IPS-NIHi7 (cell line): Measurements from ENCODE around the gene PAPPA2.

Experiments used
- DNase-seq: peaks from one replicate; pipeline ENCODE4 v3.0.0; 2012; ENCODE audit warnings: mixed read lengths; ENCODE audit errors: extremely low spot score

PAPPA2 gene

GRCh38 chr1:176802316-176802715 is 339.3 kb downstream of the PAPPA2 start:
- DNase-seq = no peak

GRCh38 chr1:176803042-176803441 is 340.1 kb downstream of the PAPPA2 start:
- no peak for DNase-seq

- no peak for DNase-seq
Observed at GRCh38 chr1:176803596-176803995, 340.6 kb downstream of the PAPPA2 start.

GRCh38 chr1:176809292-176809691 is 346.3 kb downstream of the PAPPA2 start:
- no peak for DNase-seq

GRCh38 chr1:176811511-176812288 is 348.7 kb downstream of the PAPPA2 start:
- no peak for DNase-seq

GRCh38 chr1:176815621-176816020 is 352.6 kb downstream of the PAPPA2 start:
- no peak for DNase-seq

- DNase-seq = no peak
Observed at GRCh38 chr1:176816232-176816631, 353.3 kb downstream of the PAPPA2 start.

- no peak for DNase-seq
Observed at GRCh38 chr1:176820391-176821031, 357.5 kb downstream of the PAPPA2 start.

GRCh38 chr1:176826265-176826664 is 363.3 kb downstream of the PAPPA2 start:
- DNase-seq = no peak

- DNase-seq = no peak
Observed at GRCh38 chr1:176829261-176829660, 366.3 kb downstream of the PAPPA2 start.

GRCh38 chr1:176831150-176831549 is 368.2 kb downstream of the PAPPA2 start:
- DNase-seq = no peak

GRCh38 chr1:176837708-176838107 is 374.7 kb downstream of the PAPPA2 start:
- no peak for DNase-seq

- DNase-seq = no peak
Observed at GRCh38 chr1:176838276-176838995, 375.5 kb downstream of the PAPPA2 start.

- DNase-seq = no peak
Observed at GRCh38 chr1:176839216-176839615, 376.2 kb downstream of the PAPPA2 start.

- no peak for DNase-seq
Observed at GRCh38 chr1:176841238-176841637, 378.3 kb downstream of the PAPPA2 start.

GRCh38 chr1:176843352-176844297 is 380.6 kb downstream of the PAPPA2 start:
- peak; percentile 57 for DNase-seq

- no peak for DNase-seq
Observed at GRCh38 chr1:176847052-176847451, 384.1 kb downstream of the PAPPA2 start.

- DNase-seq = no peak
Observed at GRCh38 chr1:176849281-176849680, 386.3 kb downstream of the PAPPA2 start.

GRCh38 chr1:176850871-176851270 is 387.9 kb downstream of the PAPPA2 start:
- no peak for DNase-seq

GRCh38 chr1:176852124-176852523 is 389.1 kb downstream of the PAPPA2 start:
- DNase-seq = no peak

- DNase-seq = no peak
Observed at GRCh38 chr1:176853503-176853902, 390.5 kb downstream of the PAPPA2 start.

GRCh38 chr1:176854121-176854520 is 391.1 kb downstream of the PAPPA2 start:
- DNase-seq = no peak
